Thoracic aorta (tissue), 2 donors: ENCODE results near the gene MORC3. TPM values are rescaled to one million over a fixed set of nuclear protein-coding genes. Genes with fewer than 3 reads are reported as not detected.
"Not testable (repeated sequence)": the region's sequence is repeated elsewhere in the genome, so short reads cannot be mapped to it uniquely, and the experiment has no call there.

Experiments
- ATAC-seq: fragments of 150-250 bp; one replicate; pipeline ENCODE4 v1.8.0; 2017; ENCODE audit warnings: low read depth; ENCODE audit not compliant: insufficient number of reproducible peaks, low FRiP score
- DNase-seq: peaks from one replicate; pipeline ENCODE4 v3.0.0-alpha.2; 2020; ENCODE audit warnings: low spot score
- H3K27ac ChIP-seq, 2 donors: fragments of 200-600 bp; sonication (generic); 1 replicate in 1 of 2; 2 replicates in 1 of 2; pipeline ENCODE4 v1.5.1; 2016; ENCODE audit warnings: mild to moderate bottlenecking in 2 of 2, moderate library complexity in 2 of 2
- H3K27me3 ChIP-seq: fragments of 200-600 bp; sonication (generic); replicated peaks from 2 replicates; pipeline ENCODE4 v1.6.0; 2016; ENCODE audit warnings: mild to moderate bottlenecking; ENCODE audit not compliant: insufficient read depth
- H3K36me3 ChIP-seq: fragments of 200-600 bp; sonication (generic); one replicate; pipeline ENCODE4 v1.5.1; 2016
- H3K4me1 ChIP-seq, 2 donors: fragments of 200-600 bp; sonication (generic); 1 replicate in 1 of 2; 2 replicates in 1 of 2; pipeline versions ENCODE4 v1.5.1 to v1.6.0; 2016; ENCODE audit warnings: low read depth in 2 of 2, mild to moderate bottlenecking in 1 of 2; ENCODE audit not compliant: control insufficient read depth in 1 of 2
- H3K4me3 ChIP-seq: fragments of 200-600 bp; sonication (generic); 2 replicates; pipeline ENCODE4 v1.5.1; 2016; ENCODE audit warnings: mild to moderate bottlenecking
- H3K9me3 ChIP-seq: fragments of 200-600 bp; sonication (generic); 2 replicates; pipeline ENCODE4 v1.5.1; 2016
- CTCF ChIP-seq: fragments of 200-600 bp; sonication (generic); IDR thresholded peaks from one replicate; pipeline ENCODE4 v1.5.1; 2019; ENCODE audit warnings: antibody characterized with exemption
- total RNA-seq, 2 donors: library from RNA; depleted of rRNA; stranded (reverse); fragments of >200 nt; gene quantifications; one replicate each; pipeline versions ENCODE4 v1.1.0 to v1.2.3, GENCODE V29; 2016

MORC3 gene
- total RNA-seq, 2 donors from 2014 or later = 23.3 to 58.8 TPM

GRCh38 chr21:36369064-36369685, 49.2 kb downstream of the MORC3 start:
- no peaks in the 10 kb centered on the region for H3K9me3 ChIP-seq
- H3K36me3 ChIP-seq = peaks cover 71% of the 10 kb centered on the region
- no peak for ATAC-seq
- no peak for DNase-seq
- H3K4me1 ChIP-seq = no peaks in the 10 kb centered on the region
- H3K4me3 ChIP-seq = no peak overlapping the region
- TF ChIP-seq CTCF = no peak
- H3K27me3 ChIP-seq = no peaks in the 10 kb centered on the region
- no peak overlapping the region for H3K27ac ChIP-seq

- H3K36me3 ChIP-seq = peaks cover 40% of the 10 kb centered on the region
- TF ChIP-seq CTCF = no peak
- no peak for ATAC-seq
These were observed 56.0 kb downstream of the MORC3 start for GRCh38 chr21:36375994-36376393.

GRCh38 chr21:36377391-36377842, 57.4 kb downstream of the MORC3 start:
- ATAC-seq (no peak), DNase-seq (no peak)
- Histone ChIP-seq H3K4me3 (no peak overlapping the region), H3K9me3 (no peaks in the 10 kb centered on the region), H3K27ac (peak overlapping the region in 1 of 2 donors; percentile 17), H3K27me3 (no peaks in the 10 kb centered on the region), H3K4me1 (peaks cover 6 to 12% of the 10 kb centered on the region in 2 donors), H3K36me3 (peaks cover 30% of the 10 kb centered on the region)
- no peak for TF ChIP-seq CTCF

More at GRCh38 chr21:36375994-36376393, 56.0 kb downstream of the MORC3 start:
- DNase-seq = no peak
- H3K27me3 ChIP-seq = no peaks in the 10 kb centered on the region
- peaks cover 6 to 12% of the 10 kb centered on the region in 2 donors for H3K4me1 ChIP-seq
- H3K4me3 ChIP-seq = no peak overlapping the region
- no peak overlapping the region for H3K27ac ChIP-seq
- no peaks in the 10 kb centered on the region for H3K9me3 ChIP-seq

- Histone ChIP-seq H3K4me1 (peaks cover 6 to 12% of the 10 kb centered on the region in 2 donors), H3K27ac (no peak overlapping the region), H3K9me3 (no peaks in the 10 kb centered on the region), H3K27me3 (no peaks in the 10 kb centered on the region), H3K36me3 (peaks cover 14% of the 10 kb centered on the region), H3K4me3 (no peak overlapping the region)
- TF ChIP-seq CTCF = no peak
- no peak for DNase-seq
- ATAC-seq = no peak
These were observed 59.3 kb downstream of the MORC3 start for GRCh38 chr21:36379251-36379650.

GRCh38 chr21:36381841-36382589, 62.0 kb downstream of the MORC3 start:
- H3K4me3 ChIP-seq = no peak overlapping the region
- no peak for TF ChIP-seq CTCF
- no peak for ATAC-seq

GRCh38 chr21:36382722-36383121, 62.7 kb downstream of the MORC3 start:
- not testable (repeated sequence) for H3K36me3 ChIP-seq, ATAC-seq, H3K27ac ChIP-seq, H3K4me3 ChIP-seq, H3K27me3 ChIP-seq, H3K9me3 ChIP-seq, DNase-seq
- peaks cover 0 to 13% of the 10 kb centered on the region in 2 donors for H3K4me1 ChIP-seq

More at GRCh38 chr21:36381841-36382589, 62.0 kb downstream of the MORC3 start:
- Histone ChIP-seq H3K27ac (no peak overlapping the region), H3K36me3 (peaks cover 3% of the 10 kb centered on the region), H3K9me3 (no peaks in the 10 kb centered on the region), H3K4me1 (peaks cover 1 to 19% of the 10 kb centered on the region in 2 donors), H3K27me3 (no peaks in the 10 kb centered on the region)
- no peak for DNase-seq
